Activated CD4-positive, alpha-beta T cell treated with anti-CD3 and anti-CD28 coated beads, Interleukin-2, Interleukin-6, amounts not matched to agents 100 ng/mL and 50 ng/mL, durations not matched to agents 16 hours and 8 hours (primary cell): Measurements from ENCODE around the gene C4orf50.

Experiments used
- DNase-seq: peaks from one replicate; pipeline ENCODE4 v3.0.0-alpha.2; 2020

Gene C4orf50

GRCh38 chr4:5991405-5991804, 26.8 kb downstream of the C4orf50 start:
- DNase-seq, result no peak

- DNase-seq, result no peak
These were observed 27.6 kb downstream of the C4orf50 start for GRCh38 chr4:5990446-5991160.

- no peak for DNase-seq
These were observed 28.7 kb downstream of the C4orf50 start for GRCh38 chr4:5989236-5990225.

GRCh38 chr4:5988086-5988845, 30.0 kb downstream of the C4orf50 start:
- DNase-seq, result no peak

GRCh38 chr4:5984843-5985242, 33.4 kb downstream of the C4orf50 start:
- DNase-seq, result no peak

GRCh38 chr4:5982156-5982973, 35.9 kb downstream of the C4orf50 start:
- DNase-seq, result no peak

GRCh38 chr4:5980436-5981155, 37.6 kb downstream of the C4orf50 start:
- DNase-seq, result no peak

- no peak for DNase-seq
These were observed 38.2 kb downstream of the C4orf50 start for GRCh38 chr4:5979981-5980380.

- no peak for DNase-seq
These were observed 41.3 kb downstream of the C4orf50 start for GRCh38 chr4:5976921-5977320.

- no peak for DNase-seq
These were observed 41.8 kb downstream of the C4orf50 start for GRCh38 chr4:5976431-5976830.

- no peak for DNase-seq
These were observed 43.9 kb downstream of the C4orf50 start for GRCh38 chr4:5974321-5974720.

- DNase-seq, result no peak
These were observed 44.6 kb downstream of the C4orf50 start for GRCh38 chr4:5973486-5974220.

- no peak for DNase-seq
These were observed 45.2 kb downstream of the C4orf50 start for GRCh38 chr4:5973033-5973432.

GRCh38 chr4:5972571-5972970, 45.7 kb downstream of the C4orf50 start:
- DNase-seq, result no peak

- no peak for DNase-seq
These were observed 47.2 kb downstream of the C4orf50 start for GRCh38 chr4:5971078-5971450.

GRCh38 chr4:5970381-5971077, 47.7 kb downstream of the C4orf50 start:
- DNase-seq, result no peak

GRCh38 chr4:5969777-5970176, 48.5 kb downstream of the C4orf50 start:
- DNase-seq, result no peak

- no peak for DNase-seq
These were observed 48.9 kb downstream of the C4orf50 start for GRCh38 chr4:5969336-5969735.

- DNase-seq, result no peak
These were observed 50.0 kb downstream of the C4orf50 start for GRCh38 chr4:5968246-5968645.

GRCh38 chr4:5967783-5968182, 50.4 kb downstream of the C4orf50 start:
- no peak for DNase-seq
